Activated T-cell treated with anti-CD3 and anti-CD28 coated beads for 1 hour (primary cell): ENCODE results near the gene IFIT3.
"Not testable (repeated sequence)": the region's sequence is repeated elsewhere in the genome, so short reads cannot be mapped to it uniquely, and the experiment has no call there.

ENCODE experiments used
- DNase-seq: peaks from one replicate; pipeline ENCODE4 v3.0.0-alpha.2; 2020; ENCODE audit warnings: low read depth

IFIT3 gene

DNA sequence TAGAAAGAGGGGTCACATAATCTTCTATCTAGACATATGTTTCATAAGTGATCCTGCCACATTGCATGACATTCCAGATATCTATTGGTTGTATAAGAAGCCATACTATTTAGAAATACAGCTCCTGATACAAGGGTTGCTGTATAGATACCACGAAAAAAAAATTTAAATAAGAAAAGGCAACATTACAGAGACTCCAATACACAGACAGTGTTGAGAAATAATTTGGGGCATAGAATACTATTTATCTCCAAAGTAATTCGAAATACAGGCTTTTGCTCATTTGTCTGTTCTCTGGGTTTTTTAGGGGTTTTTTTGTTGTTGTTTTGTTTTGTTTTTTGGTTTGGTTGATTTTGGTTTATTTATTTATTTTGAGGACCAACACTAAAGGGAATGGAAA, 23.4 kb upstream of the IFIT3 start:
- no peak for DNase-seq

DNA sequence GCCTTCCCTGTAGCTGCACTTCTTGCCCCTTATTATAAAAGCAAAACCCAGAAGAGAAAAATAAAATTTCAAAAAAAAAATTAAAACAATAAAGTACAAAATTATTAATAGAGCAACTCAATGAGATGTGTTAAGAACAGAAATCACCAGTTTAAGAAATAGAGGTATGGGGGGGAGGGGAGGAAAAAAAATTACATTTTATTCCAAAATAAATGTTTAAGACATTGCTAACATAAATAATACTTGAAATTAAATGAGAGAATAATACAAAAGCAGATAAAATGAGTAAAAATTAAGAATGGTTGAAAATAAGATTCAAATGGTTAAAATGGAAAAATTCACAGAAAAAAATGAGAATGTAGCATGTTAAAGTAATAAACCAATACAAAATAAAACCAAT, 22.9 kb upstream of the IFIT3 start:
- no peak for DNase-seq

DNA sequence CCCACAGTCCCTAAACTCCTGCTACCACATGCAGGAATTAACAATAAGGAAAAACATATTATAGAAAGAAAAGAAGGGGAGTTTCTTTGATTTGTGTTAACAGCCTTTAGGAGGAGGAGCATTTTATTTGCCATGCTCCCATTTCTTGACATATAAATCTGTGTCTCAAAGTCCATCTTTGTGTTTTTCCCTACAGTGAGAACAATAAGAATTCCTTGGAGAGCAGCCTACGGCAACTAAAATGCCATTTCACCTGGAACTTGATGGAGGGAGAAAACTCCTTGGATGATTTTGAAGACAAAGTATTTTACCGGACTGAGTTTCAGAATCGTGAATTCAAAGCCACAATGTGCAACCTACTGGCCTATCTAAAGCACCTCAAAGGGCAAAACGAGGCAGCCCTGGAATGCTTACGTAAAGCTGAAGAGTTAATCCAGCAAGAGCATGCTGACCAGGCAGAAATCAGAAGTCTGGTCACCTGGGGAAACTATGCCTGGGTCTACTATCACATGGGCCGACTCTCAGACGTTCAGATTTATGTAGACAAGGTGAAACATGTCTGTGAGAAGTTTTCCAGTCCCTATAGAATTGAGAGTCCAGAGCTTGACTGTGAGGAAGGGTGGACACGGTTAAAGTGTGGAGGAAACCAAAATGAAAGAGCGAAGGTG, 21.9 kb upstream of the IFIT3 start:
- DNase-seq: no peak

DNA sequence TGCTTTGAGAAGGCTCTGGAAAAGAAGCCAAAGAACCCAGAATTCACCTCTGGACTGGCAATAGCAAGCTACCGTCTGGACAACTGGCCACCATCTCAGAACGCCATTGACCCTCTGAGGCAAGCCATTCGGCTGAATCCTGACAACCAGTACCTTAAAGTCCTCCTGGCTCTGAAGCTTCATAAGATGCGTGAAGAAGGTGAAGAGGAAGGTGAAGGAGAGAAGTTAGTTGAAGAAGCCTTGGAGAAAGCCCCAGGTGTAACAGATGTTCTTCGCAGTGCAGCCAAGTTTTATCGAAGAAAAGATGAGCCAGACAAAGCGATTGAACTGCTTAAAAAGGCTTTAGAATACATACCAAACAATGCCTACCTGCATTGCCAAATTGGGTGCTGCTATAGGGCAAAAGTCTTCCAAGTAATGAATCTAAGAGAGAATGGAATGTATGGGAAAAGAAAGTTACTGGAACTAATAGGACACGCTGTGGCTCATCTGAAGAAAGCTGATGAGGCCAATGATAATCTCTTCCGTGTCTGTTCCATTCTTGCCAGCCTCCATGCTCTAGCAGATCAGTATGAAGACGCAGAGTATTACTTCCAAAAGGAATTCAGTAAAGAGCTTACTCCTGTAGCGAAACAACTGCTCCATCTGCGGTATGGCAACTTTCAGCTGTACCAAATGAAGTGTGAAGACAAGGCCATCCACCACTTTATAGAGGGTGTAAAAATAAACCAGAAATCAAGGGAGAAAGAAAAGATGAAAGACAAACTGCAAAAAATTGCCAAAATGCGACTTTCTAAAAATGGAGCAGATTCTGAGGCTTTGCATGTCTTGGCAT, 21.1 kb upstream of the IFIT3 start:
- DNase-seq: no peak

DNA sequence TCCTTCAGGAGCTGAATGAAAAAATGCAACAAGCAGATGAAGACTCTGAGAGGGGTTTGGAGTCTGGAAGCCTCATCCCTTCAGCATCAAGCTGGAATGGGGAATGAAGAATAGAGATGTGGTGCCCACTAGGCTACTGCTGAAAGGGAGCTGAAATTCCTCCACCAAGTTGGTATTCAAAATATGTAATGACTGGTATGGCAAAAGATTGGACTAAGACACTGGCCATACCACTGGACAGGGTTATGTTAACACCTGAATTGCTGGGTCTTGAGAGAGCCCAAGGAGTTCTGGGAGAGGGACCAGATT, 20.6 kb upstream of the IFIT3 start:
- DNase-seq: no peak

DNA sequence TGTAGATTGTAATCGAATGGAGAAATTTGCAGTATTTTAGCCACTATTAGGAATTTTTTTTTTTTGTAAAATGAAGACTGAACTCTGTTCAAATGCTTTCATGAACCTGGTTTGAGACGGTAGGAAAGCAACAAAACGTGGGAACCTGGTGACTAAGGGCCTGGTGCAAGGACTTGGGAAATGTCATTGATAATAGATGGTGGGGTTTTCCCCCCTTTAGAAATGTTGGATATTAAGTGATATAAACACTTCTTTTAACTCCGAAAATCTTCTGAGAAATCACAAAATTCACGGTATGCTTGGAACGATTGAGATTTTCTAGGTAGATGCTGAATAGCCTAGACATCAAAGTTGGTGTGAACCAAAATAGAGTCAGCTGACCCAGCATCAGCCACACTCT, 19.5 kb upstream of the IFIT3 start:
- no peak for DNase-seq

DNA sequence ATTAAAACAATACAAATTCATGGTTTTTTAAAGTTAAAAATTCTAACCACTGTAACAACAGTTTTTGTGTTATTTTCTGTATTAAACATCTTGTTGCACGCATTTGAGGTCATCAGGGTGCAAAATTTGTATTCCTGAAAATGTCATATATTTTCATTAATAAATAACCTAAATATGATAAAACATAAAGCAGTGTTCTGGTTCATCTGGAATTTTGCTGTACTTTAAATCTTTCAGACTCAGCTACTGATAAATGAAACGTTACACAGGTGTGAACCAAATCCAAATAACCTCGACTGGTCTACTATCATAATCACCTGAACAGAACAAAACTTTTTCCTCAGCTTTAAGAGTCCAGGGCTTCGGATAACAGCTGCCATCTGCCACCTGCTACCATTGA, 19.1 kb upstream of the IFIT3 start:
- no peak for DNase-seq

DNA sequence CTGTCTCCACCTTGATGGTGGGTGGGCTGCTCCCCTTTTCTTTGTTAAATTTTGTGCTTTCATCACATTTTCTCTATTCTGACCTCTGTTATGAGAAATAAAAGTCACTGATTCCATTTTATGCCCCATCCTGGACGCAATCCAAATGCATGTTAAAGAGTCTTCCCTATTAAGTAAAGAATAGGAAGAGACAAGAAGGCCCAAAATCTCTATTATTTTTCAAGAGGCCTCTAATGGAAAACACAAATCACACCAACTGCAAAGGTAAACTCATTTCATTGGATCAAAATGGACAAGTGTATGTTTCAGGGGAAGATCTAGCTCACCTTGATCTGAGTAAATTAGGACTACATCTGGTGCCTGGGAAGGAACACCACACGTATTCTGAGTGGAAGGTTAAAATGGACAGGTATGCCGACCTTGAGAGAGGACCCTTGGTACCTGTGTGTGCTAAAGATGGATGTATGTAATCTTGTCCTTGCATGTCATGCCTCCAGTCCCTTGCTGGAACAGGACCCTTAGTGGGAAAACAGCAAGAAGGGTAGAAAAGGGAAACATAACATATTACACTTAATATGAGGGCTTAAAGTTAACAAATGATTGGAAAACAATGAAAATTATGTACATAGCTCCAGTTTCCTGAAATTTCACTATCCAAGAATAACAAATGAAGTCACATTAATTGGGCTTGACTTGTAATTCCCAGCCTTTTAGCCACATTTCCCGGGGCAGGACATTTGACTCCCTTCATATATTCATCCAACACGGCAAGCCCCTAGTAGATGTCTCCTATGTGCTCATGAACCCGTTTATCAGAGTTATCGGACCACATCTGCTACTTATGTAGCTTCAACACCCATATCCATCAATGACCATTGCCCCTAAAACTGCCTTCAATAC, 18.4 kb upstream of the IFIT3 start:
- DNase-seq: no peak

DNA sequence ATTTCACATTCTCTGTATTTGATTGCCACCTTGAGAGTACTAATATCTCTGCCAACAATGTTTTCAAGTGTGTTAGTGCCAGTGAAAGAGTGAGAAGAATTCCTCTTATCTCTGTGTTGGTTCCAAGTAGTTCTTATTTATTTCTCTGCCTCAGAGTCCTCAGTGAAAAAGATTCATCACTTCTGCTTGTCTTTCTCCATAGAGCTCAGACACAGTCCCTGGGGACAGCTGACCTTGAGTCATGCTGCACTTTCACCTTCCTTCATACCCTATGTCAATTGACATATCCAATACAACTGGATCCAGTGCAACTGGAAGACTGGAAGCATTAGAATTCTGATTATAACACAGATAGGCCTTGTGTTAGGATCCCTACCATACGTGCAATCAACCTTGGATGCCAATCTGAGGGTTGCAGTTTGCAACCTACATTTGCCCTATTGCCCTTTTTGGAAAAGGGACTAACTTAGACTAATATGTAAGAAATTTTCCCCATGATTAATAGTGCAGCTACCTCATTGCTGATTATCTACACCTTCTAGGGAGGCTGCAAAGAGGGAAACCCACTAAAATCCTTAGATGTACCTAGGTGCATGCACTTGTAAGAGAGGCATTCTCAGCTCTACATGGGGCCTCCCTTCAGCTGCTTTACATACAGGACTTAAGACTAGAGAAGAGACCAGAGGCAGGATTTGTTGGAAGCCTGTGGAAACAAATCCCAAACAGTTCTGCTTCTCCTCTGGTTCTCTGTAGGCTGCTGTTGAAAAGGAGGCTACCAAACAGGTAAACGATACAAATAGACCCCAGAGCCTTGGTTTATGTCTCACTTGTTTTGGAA, 17.5 kb upstream of the IFIT3 start:
- DNase-seq: no peak

DNA sequence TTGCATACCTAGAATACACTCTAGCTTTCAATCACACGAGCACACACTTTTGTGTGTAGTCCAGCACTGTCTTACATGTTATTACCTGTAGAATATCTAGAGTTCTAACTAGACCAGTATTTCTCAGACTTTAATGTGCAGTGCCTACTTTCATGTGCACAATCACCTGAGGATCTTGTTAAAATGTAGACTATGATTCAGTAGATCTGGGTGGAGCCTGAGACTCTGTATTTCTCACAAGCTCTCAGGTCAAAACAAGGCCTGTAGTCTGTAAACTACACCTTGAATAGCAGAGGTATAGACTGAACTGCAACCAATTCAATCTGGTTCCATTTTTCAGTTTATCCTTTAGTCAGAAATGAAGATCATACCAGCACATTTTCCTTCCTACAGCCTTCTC, 14.8 kb upstream of the IFIT3 start:
- no peak for DNase-seq

DNA sequence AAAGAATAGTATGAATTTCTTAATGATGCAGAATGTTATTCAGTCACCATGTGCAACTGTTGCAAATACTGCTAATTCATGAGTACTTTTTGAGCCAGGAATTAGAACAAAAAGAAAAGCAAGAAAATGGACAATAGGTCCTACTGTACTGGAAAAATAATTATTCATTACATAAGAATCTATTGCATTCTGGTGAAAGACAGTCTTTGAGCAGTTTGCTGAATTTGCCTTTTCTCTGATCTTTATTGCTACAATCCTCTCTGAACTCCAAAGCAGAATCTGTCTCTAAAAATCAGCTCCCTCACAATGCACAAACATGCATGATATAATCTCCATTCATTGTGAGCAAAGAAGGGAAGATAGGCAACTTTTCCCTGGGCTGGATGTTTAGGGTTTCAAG, 13.1 kb upstream of the IFIT3 start:
- no peak for DNase-seq

DNA sequence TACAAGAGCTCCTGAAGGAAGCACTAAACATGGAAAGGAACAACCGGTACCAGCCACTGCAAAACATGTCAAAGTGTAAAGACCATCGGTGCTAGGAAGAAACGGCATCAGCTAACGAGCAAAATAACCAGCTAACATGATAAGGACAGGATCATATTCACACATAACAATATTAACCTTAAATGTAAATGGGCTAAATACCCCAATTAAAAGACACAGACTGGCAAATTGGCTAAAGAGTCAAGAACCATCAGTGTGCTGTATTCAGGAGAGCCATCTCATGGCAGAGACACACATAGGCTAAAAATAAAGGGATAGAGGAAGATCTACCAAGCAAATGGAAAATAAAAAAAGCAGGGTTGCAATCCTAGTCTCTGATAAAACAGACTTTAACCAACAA, 9.8 kb upstream of the IFIT3 start:
- DNase-seq: not testable (repeated sequence)

DNA sequence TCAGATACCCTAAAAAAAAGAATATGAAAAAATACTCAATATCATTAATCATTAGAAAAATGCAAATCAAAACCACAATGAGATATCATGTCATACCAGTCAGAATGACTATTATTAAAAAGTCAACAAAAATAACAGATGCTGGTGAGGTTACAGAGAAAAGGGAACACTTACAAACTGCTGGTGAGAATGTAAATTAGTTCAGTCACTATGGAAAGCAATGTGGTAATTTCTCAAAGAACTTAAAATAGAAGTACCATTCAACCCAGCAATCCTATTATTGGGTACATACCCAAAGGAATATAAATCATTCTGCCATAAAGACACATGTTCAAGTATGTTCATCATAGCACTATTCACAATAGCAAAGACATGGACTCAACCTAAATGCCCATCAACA, 2.7 kb upstream of the IFIT3 start:
- DNase-seq: not testable (repeated sequence)

DNA sequence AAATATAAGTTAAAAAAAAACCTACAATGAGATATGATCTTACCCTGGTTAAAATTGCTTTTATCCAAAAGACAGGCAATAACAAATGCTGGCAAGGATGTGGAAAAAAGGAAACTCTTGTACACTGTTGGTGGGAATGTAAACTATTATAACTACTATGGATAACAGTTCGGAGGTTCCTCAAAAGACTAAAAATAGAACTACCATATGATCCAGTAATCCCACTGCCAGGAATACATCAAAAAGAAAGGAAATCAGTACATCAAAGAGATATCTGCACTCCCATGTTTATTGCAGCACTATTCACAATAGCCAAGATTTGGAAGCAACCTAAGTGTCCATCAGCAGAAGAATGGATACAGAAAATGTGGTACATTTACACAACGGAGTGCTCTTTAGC, 1.9 kb upstream of the IFIT3 start:
- DNase-seq: not testable (repeated sequence)

DNA sequence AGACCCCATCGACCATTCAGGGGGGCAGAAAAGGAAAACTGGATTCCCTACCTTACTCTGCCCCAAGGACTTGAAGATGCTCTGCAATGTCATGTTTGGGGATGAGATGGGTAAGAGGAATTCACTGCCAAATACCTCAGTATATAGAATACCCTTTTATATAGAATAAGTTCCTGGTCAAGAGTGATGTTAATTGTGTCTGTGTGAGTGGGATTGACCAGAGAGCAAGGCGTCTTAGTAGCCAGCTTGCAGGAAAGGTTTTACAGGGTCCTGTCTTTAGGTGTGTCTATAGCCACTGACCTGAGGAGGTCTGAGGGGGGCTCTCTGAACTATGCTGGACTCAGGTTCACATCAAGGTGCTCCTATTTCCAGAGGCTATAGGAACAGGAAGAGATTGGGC, 1.4 kb downstream of the IFIT3 start:
- no peak for DNase-seq

DNA sequence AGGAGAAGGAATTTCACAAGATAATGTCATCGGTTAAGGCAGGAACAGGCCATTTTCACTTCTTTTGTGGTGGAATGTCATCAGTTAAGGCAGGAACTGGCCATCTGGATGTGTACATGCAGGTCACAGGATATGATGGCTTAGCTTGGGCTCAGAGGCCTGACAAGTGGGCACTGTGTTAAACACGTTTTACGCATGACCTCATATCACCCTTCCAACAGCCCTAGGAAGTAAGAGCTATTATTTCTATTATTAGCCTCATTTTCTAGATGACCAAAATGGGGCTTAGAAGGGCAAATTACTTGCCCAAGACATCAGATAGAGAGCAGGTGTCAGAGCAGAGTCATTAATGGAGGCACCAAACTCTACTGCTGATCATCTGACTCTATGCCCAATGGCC, 2.2 kb downstream of the IFIT3 start:
- DNase-seq: not testable (repeated sequence)

DNA sequence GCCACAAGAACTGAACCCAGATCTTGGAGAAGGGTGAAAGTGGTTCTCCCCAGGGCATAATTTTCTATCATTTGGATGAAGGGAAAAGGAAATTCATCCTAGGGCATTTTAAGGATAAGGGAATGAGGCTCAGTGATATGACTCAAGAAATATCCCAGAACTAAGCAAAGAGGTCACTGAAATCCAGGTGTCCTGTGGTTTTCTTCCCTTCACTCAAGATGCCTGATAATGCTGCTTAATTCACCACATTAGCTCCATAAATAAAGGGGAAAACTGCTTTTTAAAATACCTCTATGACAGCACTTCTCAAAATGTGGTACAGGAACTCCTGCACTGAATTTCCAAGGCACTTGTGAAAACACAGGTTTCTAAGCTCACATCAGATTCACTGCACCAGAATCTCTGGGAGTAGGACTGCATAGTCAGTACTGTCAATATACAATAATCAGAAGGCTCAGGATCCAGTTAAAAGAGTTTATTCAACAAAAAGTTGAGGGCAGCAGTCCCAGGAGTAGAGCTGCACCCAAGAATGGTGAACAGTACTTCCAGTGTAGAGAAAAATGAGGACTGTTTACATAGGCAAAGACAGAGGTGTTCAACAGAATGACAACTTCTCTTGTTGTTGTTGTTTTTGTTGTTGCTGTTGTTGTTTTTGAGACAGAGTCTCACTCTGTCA, 2.9 kb downstream of the IFIT3 start:
- DNase-seq: no peak

DNA sequence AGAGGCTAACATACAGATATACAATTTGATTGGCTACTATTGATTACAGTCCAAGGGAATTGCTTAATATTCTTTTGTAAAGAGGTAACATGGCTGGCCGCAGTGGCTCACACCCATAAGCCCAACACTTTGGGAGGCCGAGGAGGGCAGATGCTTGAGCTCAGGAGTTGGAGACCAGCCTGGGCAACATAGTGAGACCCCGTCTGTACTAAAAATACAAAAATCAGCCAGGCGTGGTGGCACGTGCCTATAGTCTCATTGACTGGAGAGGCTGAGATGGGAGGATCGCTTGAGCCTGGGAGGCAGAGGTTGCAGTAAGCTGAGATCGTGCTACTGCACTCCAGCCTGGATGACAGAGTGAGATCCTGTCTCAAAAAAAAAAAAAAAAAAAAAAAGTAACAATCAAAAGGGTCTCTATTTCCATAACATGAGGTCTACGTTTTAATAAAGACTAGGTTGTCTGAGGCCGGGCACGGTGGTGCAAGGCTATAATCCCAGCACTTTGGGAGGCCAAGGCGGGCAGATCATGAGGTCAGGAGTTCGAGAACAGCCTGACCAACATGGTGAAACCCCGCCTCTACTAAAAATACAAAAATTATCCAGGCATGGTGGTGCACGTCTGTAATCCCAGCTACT, 3.8 kb downstream of the IFIT3 start:
- DNase-seq: not testable (repeated sequence)

DNA sequence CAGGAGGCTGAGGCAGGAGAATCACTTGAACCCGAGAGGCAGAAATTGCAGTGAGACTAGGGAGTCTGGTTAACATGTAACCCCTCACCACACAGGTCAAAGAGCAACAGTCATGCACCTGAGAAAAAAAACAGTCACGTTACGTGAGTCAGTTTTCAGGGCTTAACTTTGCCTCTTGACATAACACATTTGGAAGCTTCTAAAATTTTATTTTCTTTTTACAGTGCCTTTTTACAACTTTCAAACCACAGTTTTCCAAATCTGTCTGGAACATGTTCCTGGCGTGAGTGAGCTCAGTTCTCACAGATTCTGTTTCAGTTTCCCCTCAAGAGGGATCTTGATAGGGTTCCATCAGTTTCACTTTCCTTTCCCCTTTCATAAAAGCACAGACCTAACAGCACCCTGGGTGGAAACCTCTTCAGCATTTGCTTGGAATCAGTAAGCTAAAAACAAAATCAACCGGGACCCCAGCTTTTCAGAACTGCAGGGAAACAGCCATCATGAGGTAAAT, 4.4 kb downstream of the IFIT3 start:
- no peak for DNase-seq

DNA sequence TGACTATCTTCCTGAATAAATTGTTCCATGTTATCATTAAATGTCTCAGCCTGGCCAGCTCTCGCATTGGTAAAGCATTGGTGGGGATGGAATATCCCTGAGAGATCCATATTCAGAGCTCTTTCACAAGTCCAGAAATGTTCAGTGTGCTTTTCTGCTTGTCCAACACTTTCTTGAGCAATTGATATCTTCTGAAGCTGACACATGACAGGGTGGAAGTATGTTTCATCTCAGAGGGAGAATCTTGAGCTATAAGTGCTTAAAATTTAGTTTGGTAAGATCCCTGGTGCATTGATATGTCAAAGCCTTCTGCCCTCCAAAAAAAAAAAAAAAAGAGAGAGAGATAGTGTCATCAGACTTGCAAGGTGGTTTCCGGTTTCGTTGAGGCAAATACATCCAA, 7.4 kb downstream of the IFIT3 start:
- DNase-seq: no peak

DNA sequence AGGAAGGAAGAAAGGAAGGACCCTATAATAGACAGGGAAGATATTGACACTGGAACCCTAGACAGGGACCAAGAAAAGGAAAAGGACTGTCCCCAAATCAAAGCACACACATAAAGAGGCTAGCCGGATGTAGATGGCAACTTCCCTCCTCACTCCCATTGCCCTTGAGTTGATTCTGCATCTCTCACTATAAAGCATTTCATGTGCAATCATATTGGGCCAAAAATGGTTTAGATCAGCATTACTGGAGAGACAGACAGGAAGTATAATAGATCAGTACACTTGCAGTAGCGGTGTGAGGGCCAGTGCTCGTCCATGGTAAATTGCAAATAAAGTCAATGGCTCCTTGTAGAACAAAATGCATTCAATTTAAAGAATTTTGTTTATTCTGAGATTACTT, 8.4 kb downstream of the IFIT3 start:
- no peak for DNase-seq
